Stimulated activated CD4-positive, alpha-beta T cell treated with anti-CD3 and anti-CD28 coated beads, TNF-alpha, amount 100 ng/mL, for 48 hours (primary cell): ENCODE measurements around the gene PACS1.
"Not testable (repeated sequence)": the region's sequence is repeated elsewhere in the genome, so short reads cannot be mapped to it uniquely, and the experiment has no call there.

Experiments used
- DNase-seq, 3 donors: peaks; one replicate each; pipeline ENCODE4 v3.0.0-alpha.2; 2020; ENCODE audit warnings: low read depth in 3 of 3

PACS1 gene

DNA sequence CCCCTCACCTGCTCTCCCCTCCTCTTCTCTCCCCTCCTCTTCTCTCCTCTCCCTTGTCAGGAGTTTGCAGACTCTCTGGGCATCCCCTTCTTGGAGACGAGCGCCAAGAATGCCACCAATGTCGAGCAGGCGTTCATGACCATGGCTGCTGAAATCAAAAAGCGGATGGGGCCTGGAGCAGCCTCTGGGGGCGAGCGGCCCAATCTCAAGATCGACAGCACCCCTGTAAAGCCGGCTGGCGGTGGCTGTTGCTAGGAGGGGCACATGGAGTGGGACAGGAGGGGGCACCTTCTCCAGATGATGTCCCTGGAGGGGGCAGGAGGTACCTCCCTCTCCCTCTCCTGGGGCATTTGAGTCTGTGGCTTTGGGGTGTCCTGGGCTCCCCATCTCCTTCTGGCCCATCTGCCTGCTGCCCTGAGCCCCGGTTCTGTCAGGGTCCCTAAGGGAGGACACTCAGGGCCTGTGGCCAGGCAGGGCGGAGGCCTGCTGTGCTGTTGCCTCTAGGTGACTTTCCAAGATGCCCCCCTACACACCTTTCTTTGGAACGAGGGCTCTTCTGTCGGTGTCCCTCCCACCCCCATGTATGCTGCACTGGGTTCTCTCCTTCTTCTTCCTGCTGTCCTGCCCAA is 206.0 kb downstream of the PACS1 start:
- no peak for DNase-seq

DNA sequence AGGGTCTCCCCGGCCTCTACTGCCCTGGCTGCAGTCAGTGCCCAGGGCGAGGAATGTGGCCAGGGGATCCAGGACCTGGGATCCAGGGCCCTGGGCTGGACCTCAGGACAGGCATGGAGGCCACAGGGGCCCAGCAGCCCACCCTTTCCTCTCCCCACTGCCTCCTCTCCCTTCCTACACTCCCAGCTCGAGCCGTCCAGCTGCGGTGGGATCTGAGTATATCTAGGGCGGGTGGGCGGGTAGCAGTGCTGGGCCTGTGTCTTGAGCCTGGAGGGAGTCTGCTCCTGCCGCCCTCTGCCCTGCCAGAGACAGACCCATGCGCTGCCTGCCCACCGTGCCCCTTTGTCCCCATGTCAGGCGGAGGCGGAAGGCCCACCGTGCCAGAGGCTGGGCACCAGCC is 206.5 kb downstream of the PACS1 start:
- not testable (repeated sequence) for DNase-seq

DNA sequence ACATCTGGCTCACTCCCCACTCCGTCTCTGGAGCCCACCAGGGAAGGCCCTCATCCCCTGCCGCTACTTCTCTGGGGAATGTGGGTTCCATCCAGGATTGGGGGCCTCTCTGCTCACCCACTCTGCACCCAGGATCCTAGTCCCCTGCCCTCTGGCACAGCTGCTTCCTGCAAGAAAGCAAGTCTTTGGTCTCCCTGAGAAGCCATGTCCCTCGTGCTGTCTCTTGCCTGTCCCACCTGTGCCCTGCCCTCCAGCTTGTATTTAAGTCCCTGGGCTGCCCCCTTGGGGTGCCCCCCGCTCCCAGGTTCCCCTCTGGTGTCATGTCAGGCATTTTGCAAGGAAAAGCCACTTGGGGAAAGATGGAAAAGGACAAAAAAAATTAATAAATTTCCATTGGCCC is 207.0 kb downstream of the PACS1 start:
- not testable (repeated sequence) for DNase-seq

DNA sequence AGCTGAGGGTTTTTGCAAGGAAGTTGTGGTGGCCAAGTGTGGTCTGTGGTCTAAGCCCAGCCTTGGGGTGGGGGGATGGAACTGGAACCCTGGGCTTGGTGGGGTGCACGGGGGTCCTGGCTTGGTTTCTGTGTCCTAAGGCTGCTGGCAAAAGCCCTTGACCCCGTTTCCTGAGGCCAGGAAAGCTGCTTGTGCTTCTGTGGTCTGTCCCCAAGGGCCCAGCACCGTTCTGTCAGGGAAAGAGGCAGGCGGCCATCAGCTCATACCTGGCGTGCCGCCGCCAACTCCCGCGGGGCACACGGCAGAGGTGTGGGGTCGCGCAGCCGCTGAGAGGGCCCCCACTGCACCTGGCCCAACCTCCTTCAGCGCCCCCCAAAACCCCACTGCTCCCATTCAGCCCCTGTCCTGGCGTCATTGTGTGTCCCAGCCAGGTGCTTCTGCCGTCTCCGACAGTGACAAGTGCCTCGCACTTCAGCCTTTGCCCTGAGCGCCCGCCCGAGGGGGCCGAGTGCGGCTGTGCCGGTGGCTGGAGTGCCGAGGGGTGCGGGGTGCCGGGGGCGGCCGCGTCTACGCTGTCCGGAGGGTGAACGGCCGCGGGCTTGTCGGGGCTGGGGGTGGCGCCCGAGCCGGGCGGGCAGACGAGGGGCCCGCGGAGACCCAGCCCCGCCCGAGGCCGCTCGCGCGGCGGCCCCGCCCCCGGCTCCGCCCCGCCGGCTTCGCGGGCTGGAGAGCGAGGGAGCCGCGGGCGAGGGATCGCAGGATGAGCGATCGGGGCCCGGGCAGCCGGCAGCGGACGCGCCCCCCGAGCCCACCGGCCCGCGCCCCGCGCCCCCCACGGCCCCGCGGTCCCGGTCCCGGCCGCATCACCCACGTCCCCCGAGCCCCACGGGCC is 207.6 kb downstream of the PACS1 start, which contains the start of gene CNIH2:
TSS of gene CNIH2 (plus strand) at position 705 of the 892 bp plus-strand sequence. CDS start 282 bp downstream, outside the sequence.
- DNase-seq: no peak

DNA sequence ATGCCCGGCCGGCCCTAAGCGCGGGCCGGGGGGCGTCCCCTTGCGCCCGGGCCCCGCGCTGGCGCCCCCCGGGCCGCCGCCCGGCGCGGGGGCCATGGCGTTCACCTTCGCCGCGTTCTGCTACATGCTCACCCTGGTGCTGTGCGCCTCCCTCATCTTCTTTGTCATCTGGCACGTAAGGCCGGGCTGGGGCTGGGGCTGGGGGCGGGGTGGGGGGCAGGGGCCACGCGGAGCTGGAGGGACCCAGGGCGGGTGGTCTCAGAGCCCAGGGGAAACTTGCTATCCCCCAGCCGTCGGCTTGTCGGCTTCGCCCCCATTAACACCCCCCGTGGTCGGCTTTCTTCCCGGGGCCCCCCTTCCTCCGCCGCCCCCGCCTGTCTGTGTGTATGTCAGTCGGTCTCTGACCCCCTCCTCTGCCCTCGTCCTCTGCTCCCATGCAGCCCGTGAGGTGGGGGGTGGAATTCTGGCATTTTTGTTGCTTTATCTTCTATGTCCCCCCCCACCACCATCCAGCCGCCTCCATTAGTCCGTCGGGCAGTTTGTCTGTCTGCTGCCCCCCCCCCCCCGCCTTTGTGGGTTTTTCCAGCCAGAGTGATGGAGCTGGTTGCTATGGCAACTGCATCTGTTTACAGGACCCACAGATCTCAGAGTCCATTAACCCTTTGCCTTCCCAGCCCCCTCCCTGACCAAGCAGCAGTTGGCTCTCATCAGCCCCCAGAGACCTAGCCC is 208.5 kb downstream of the PACS1 start:
- DNase-seq: no peak

DNA sequence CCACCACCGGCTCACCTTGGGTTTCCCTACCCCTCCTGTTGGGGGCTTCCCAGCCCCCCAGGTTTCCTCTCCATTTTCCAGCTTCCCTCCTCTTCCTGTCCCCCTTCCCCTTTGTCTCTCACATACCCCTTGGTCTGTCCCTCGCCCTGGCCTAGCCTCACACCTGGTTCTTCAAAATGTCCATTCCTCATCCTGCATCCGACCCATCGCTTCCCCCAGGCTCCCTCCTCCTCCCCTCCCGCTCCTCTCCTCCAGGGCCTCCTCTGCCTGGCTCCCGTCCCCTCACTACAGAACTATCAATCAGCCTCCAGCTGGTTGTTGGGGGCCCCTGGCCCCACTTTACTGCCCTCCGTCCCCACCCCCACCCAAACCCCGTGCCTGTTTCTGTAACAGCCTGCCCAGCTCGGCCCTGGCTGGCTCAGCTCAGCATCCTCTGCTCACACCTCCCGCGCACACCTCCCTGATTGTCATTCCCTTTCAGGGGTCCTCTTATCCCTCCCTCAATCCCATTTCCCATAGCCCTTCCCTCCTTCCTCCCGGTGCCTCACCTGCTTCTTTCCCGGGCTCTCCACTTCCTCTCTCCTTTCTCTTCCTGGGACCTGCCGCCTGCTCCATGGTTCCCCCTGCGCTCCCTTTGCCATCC is 209.1 kb downstream of the PACS1 start:
- no peak for DNase-seq

DNA sequence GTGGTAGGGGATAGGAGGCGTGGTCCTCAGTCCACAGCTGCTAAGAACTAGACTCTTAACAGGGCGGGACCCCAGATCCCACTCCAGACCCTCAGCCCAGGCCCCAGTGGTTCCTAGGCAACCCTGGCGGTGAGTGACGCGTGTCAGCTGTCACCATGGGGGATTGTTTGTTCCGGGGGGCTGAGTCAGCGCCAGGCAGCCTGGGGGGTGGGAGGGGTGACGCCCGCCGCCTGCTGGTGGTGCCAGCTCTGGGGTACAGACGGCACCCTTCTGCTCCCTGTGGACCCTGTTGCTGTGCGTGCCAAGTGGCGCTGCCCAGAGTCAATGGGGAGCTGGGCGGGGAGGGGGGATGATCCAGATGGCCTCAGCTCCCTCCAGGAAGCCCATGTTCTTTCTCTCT is 210.4 kb downstream of the PACS1 start:
- DNase-seq: no peak

DNA sequence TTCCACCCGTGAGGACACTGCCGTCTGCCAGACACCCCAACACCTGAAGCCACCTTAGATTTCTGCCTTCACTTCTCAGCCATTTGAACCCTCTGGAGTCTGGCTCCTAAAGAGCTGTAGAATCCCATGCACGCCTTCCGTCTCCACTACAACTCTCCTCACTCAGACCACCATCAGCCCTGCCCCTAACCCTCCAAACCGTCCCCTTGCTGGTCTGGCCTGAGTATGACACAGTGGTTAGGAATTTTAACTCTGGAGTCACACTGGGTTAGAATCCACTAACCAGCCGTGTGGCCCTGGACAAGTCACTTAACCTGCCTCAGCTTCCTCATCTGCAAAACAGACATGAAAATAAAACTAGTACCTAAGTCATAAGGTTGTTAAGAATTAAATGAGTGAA is 210.9 kb downstream of the PACS1 start:
- no peak for DNase-seq

DNA sequence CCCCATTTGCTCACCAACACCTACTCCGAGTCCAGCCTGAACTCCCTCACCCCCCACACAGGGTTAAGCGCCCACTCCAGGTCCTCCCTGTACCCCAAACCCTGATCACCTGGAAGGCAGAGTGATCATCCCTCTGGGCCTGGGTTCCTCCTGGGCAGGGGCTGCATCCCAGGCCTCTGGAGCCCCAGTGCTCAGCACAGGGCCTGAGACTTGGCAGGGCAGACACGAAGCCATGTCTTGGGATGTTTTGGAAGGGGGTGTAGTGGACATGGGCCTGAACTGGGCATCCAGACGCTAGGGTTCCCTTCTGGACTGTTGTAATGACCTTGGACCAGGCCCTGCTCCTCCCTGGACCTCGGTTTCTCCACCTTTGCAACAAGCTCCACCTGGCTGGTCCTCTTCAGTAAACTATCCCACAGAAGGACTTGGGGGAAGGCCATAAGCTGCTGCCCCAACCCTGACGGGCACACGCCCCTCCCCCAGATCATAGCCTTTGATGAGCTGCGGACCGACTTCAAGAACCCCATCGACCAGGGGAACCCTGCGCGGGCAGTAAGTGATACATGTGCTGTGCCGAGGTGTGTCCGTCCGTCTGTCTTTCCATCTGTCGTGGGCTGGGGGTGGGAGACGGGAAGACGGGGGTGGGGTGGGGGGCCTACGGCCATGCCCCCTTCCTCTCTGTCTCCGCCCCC is 211.8 kb downstream of the PACS1 start:
- DNase-seq: no peak

DNA sequence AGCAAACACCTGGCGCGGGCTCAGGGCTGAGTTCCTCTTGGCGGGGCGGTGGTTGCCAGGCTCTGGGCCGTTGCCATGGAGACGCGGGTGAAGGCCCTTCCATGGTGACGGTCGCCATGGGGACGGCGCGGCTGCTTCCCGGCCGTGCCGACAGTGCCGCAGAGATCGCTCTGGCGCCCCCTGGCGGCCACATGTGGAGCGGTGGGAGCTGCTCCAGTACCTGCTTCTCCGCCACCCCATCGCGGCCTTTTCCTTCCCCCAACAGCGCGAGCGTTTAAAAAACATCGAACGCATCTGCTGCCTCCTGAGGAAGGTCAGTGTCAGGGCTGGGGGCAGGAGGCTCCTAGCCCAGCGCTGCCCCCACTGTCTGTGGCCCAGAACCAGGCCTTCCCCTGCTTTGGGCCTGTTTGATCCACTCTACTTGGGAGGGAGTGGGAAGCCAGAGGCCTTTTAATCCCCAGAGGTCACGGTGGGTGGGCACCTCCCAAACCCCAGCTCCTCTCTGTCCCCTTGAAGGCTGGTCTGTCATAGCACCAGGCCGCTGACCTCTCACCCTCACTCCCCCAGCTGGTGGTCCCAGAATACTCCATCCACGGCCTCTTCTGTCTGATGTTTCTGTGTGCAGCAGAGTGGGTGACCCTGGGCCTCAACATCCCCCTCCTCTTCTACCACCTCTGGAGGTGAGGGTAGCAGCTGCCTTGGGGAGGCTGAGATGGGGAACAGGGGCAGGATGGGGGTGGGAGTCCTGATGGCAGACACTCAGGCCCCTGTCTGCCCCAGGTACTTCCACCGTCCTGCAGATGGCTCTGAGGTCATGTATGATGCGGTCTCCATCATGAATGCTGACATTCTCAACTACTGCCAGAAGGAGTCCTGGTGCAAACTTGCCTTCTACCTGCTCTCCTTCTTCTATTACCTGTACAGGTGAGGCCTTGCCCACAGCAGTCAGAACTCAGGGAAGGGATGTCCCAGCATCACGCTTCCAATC is 212.7 kb downstream of the PACS1 start:
- DNase-seq: peak; percentile 97 to 100 (median 99)

DNA sequence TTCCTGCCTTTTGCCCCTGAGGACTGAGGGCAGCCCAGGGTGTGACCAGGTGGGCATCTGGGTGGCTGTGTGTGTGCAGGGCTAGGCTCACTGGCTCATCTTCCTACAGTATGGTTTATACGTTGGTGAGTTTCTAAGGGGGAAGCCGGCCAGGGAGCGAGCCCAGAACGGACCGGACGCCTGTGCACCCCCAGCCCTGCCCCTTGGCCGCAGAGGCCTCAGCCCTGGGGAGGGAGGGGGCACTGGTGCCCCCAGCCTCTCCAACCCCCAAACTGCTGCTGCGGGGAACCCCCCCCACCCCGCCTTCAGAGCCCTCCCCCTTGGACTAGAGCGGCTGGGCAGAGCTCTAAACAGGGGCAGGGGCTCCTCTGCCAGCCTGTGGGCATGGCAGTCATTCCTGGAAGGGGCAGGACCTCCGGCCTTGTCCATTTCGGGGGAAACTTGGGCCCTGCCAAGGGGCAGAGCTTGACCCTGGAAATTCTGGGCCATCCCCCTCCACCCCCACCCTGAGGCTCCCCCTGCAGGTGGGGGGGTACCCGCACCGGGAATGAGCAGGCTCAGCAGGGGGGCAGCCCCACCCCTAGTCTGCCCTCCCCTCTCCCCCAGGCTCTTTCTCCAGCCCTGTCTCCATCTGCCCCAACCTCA is 213.5 kb downstream of the PACS1 start:
- no peak for DNase-seq

DNA sequence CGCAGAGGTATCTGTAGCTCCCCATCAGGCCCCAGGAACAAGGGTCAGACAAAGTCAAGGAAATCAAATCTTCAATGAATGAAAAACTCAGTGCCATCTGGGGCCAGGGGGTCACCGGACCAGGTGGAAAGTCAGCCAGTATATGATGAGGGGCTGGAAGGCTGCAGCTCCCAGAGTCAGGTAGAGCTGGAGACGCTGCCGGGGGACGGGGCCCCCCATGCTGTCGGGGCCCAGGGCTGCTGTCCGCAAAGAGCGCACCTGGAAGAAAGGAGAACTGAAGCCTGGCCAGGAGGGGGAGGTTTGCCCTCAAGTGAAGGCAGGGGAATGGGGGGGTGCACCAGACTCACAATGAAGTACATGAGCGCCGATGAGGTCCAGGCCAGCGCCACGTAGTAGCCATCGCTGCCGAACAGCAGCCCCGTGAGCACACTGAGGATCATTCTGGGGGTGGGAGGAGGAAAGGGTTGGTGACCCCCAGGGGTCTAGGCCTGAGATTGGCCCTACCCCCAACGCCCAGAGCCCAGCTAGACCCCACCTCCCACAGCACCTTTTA is 214.5 kb downstream of the PACS1 start:
- no peak for DNase-seq

DNA sequence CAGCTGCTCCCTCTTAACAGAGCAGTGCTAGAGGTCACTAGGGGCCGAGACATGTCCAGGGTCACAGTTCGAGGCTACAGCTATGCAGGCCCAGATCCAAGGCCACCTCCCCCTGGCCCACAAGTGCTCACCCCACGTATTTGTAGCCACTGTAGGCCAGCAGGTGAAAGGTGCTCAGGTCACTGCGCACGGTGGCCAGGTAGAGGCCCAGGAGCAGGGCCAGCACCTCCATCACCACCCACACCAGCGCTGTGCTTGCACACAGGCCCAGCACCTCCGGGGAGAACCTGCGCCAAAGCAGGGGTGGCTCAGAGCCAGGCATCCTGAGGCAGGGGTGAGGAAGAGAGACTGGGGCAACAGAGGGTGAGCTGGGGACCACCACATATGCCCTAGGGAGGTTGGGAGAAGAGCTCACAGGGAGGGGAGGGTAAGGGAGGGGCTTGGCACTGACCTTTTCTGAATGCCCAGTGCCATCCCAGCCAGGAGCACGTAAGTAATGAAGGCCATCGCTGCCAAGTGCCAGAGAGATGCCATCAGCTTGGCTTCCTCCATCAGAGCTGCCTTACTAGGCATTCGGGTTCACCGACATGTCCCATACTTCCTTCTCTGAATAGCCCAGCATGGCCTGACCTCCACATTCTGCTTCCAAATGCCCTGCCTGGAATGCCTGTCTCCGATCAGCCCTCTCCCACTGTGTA is 215.3 kb downstream of the PACS1 start:
- no peak for DNase-seq

DNA sequence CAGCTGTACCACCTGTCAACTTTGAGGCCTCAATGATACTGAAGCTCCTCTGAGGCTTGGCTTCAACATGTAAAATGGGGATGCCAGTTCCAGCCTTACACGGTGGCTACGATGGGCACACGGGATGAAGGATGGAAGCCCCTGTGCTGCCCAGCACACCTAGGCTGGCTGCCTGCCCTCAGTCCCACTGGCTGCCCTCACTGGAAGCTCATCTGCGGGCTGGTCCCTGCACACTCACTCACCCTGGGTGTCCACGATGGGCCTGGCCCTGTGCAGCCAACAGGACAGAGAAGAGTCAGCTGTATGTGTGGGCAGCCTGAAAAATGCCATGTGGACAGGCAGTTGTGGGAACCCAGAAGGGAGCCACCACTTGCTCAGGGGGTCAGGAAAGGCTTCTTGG is 216.6 kb downstream of the PACS1 start:
- no peak for DNase-seq

DNA sequence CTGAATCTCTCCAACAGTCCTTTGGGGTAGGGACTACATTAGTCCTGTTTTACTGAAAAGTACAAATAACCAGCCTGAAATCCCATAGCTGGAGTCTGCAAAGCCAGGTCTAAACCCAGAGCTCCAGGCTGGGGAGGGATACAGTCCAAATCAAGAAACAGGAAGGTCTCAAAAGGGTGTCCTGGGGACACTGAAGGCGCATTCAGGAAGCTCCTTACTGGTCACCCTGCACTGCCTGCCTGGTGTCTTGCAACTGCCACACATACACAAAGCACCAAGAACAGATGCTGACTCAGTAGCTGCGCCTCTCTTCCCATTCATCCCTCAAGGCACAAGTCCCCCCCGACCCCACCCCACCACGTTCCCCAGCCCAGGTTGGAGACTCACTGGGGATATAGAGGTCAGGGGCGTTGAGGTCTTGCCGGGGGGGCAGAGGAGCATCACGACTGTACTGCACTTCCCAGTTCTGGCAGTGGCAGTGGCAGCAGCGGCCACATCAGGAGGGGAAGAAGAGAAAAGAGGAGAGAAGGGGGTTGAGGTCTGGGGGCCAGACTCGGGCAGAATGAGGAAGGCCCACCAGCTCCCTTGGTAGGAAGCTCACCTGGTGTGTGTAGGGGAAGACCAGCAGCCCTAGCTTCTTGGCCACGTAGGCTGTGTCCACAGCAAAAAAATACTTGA is 217.3 kb downstream of the PACS1 start:
- no peak for DNase-seq

DNA sequence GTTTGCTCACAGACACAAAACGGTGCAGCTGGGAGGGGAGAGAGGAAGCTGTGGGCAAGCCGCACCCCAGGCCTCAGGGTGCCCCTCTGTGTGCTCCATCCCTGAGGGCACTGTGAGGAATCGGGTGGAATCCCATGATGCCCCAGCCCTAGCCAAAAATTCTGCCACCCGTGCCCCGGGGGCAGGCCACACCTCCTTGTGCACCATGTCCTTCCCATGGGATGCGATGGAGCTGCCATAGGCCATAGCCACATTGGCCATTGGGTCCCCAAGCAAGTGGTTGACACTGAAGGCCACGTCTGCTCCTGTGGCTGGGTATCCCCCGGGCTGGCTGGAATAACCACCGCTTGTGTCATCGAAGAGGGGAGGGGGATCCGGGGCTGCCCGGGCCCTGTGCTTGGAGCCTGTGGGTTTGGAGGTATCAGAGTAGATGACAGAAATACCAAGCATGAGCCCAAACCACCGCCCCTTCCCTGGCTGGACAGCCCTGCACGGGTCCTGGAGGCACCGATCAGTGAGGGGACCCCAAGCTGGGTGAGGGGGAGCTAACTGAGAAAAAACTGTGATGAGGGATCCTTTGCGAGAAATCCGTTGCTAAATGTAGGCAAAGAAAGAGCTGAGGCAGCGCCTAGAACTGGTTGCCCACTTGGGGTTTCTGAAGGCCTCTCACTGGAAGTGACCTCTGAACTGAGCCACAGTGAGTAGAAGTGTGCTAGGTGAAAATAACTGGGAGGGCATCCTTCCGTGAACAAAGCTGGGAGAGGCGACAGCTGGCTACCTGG is 218.0 kb downstream of the PACS1 start:
- DNase-seq: no peak
